Transverse colon (tissue), 4 donors: ENCODE data around the gene PNRC2. TPM values are rescaled to one million over a fixed set of nuclear protein-coding genes. Genes with fewer than 3 reads are reported as not detected.

Experiments used
- DNase-seq: peaks from one replicate; pipeline ENCODE4 v3.0.0-alpha.2; 2019
- H3K27ac ChIP-seq, 4 donors: fragments of 200-600 bp; sonication (generic); 2 replicates each; pipeline ENCODE4 v1.5.1; 2016 to 2018; ENCODE audit warnings: inconsistent platforms in 4 of 4
- H3K27me3 ChIP-seq: fragments of 200-600 bp; sonication (generic); 2 replicates; pipeline ENCODE4 v1.5.1; 2017; ENCODE audit warnings: inconsistent platforms
- H3K36me3 ChIP-seq, 4 donors: fragments of 200-600 bp; sonication (generic); 2 replicates each; pipeline ENCODE4 v1.5.1; 2017 to 2019; ENCODE audit warnings: inconsistent platforms in 4 of 4
- H3K4me1 ChIP-seq, 4 donors: fragments of 200-600 bp; sonication (generic); 2 replicates each; pipeline ENCODE4 v1.5.1; 2017 to 2020; ENCODE audit warnings: inconsistent platforms in 4 of 4
- H3K4me3 ChIP-seq, 4 donors: fragments of 200-600 bp; sonication (generic); 1 replicate in 1 of 4; 2 replicates in 3 of 4; pipeline versions ENCODE4 v1.5.1 to v1.6.1; 2017 to 2019; ENCODE audit warnings: inconsistent platforms in 4 of 4
- H3K9me3 ChIP-seq, 2 donors: fragments of 200-600 bp; sonication (generic); 2 replicates each; pipeline ENCODE4 v1.5.1; 2017 to 2019; ENCODE audit warnings: inconsistent platforms in 2 of 2
- EP300 ChIP-seq: sonication (generic); formaldehyde crosslinking; IDR thresholded peaks from one replicate; pipeline ENCODE4 v1.6.1; 2017; ENCODE audit warnings: antibody characterized with exemption, low read depth
- POLR2A ChIP-seq: fragments of 450-650 bp; IDR thresholded peaks from one replicate; pipeline ENCODE4 v1.6.1; 2016; ENCODE audit warnings: antibody characterized with exemption, mild to moderate bottlenecking, moderate library complexity
- POLR2AphosphoS5 ChIP-seq, 3 donors: sonication (generic); formaldehyde crosslinking; IDR thresholded peaks; one replicate each; pipeline ENCODE4 v1.6.1; 2016; ENCODE audit warnings: antibody characterized with exemption in 3 of 3
- WGBS, 2 donors: methylation state at CpG; one replicate each; pipeline ENCODE4 v1.1.5; 2018; ENCODE audit warnings: low coverage in 1 of 2; 5-methylcytosine and 5-hydroxymethylcytosine counted together
- in situ Hi-C, 4 donors: fragments of 200-750 bp; cut with MboI; loops; one replicate each; pipeline versions ENCODE4 v1.15.0 to v1.15.1; 2017; ENCODE audit warnings: low sequenced_read_pairs in 3 of 4, low pct_ligation_motif_present in 1 of 4, low pct_unique_long_range_greater_than_20kb in 1 of 4
- intact Hi-C: fragments of 100-400 bp; cut with DNase I; formaldehyde crosslinking; loops from one replicate; pipeline ENCODE4 v1.15.1; 2023; ENCODE audit warnings: low total_unique reads
- total RNA-seq, 4 donors: library from RNA; depleted of rRNA; stranded (reverse); fragments of >200 nt; gene quantifications; one replicate each; pipeline ENCODE4 v1.1.0, GENCODE V29; 2016
- TF ChIP-seq, protein P1 (sequence below), 5 experiments: fragments of 200-600 bp in 3 of 5; fragments of 450-650 bp in 2 of 5; sonication (generic) in 3 of 5; IDR thresholded peaks; 1 replicate in 2 of 5; 2 replicates in 3 of 5; pipeline ENCODE4 v1.5.1; 2016 to 2017; ENCODE audit warnings: antibody characterized with exemption in 5 of 5, inconsistent platforms in 3 of 5, mild to moderate bottlenecking in 2 of 5, moderate library complexity in 1 of 5

The PNRC2 gene
- total RNA-seq, 4 donors from 2014 or later: 98.0 to 136 (median 111) TPM

GRCh38 chr1:23930270-23930669 is 29.4 kb upstream of the PNRC2 start:
- intact Hi-C loops (no loop called here), in situ Hi-C loops (no loop called here)
- Histone ChIP-seq H3K27me3 (no peaks in the 10 kb centered on the region), H3K27ac (no peak overlapping the region), H3K4me3 (no peak overlapping the region), H3K9me3 (no peaks in the 10 kb centered on the region), H3K36me3 (no peaks in the 10 kb centered on the region), H3K4me1 (no peaks in the 10 kb centered on the region)
- TF ChIP-seq EP300 (no peak), POLR2A (no peak)
- no peak for DNase-seq
- WGBS, 2 donors: 84 to 88% methylated on average over 2 to 5 of the region's 5 CpGs

DNA sequence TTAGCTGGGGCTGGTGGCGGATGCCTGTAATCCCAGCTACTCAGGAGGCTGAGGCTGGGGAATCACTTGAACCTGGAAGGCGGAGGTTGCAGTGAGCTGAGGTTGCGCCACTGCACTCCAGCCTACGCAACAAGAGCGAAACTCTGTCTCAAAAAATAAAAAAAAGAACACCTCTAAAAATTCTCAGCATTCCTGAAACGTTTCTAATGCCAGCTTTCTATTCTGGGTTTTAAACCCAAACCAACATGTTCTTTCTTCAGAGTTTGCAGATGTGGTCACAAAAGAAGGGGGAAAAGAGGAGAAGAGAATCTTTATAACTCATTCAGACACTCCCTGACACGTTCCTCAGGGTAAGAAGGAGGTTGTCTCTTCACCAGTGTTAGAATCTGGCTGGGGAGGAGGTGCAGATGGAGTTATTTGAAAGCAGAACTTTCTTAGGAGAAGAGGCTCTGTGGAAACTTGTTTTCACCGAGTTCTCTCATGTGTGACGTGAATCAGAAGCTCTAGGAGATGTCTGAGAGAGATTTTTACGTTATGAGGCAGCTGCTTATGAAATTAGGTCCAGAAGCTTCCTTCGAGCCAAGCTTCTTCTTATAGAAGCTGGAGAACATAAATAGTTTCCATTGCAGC is 28.7 kb upstream of the PNRC2 start:
- no peaks in the 10 kb centered on the region for H3K27me3 ChIP-seq
- no peaks in the 10 kb centered on the region for H3K9me3 ChIP-seq
- H3K27ac ChIP-seq: peak overlapping the region in 3 of 4 donors; percentile 40 to 55 (median 45)
- no peak overlapping the region for H3K4me3 ChIP-seq
- H3K36me3 ChIP-seq: no peaks in the 10 kb centered on the region
- 55 to 61% methylated on average over 8 to 11 of the region's 11 CpGs for WGBS, 2 donors
- intact Hi-C loops (no loop called here), in situ Hi-C loops (no loop called here)
- no peak for DNase-seq
- TF ChIP-seq EP300 (no peak), POLR2A (no peak), POLR2AphosphoS5 (IDR thresholded peaks at IDR 0.05) (no peak)
- TF ChIP-seq, protein P1, sequence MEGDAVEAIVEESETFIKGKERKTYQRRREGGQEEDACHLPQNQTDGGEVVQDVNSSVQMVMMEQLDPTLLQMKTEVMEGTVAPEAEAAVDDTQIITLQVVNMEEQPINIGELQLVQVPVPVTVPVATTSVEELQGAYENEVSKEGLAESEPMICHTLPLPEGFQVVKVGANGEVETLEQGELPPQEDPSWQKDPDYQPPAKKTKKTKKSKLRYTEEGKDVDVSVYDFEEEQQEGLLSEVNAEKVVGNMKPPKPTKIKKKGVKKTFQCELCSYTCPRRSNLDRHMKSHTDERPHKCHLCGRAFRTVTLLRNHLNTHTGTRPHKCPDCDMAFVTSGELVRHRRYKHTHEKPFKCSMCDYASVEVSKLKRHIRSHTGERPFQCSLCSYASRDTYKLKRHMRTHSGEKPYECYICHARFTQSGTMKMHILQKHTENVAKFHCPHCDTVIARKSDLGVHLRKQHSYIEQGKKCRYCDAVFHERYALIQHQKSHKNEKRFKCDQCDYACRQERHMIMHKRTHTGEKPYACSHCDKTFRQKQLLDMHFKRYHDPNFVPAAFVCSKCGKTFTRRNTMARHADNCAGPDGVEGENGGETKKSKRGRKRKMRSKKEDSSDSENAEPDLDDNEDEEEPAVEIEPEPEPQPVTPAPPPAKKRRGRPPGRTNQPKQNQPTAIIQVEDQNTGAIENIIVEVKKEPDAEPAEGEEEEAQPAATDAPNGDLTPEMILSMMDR (IDR thresholded peaks at IDR 0.05): no peak
- no peaks in the 10 kb centered on the region for H3K4me1 ChIP-seq

DNA sequence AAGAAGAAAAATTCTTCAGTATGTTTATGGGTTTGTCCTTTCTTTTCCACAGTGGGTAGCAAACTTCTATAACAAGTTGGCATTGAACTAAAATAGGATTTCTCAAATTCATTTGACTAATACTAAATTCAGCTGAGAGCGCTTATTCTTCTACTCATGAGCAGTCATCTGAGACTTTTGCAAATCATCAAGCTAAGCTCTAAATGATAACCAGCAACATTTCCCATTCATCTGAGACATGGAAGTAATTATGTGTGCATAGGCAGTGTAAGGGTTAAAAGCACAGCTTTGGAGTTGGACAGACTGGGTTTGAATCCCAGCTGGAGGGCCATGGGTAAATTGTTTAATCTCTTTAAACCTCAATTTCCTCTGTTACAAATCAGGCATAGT is 28.1 kb upstream of the PNRC2 start:
- DNase-seq: no peak
- in situ Hi-C loops (no loop called here), intact Hi-C loops (no loop called here)
- 82 to 83% methylated on average over 1 of the region's 1 CpG for WGBS, 2 donors
- TF ChIP-seq POLR2AphosphoS5 (IDR thresholded peaks at IDR 0.05) (no peak), EP300 (no peak), POLR2A (no peak)
- TF ChIP-seq, protein P1 (IDR thresholded peaks at IDR 0.05): no peak
- Histone ChIP-seq H3K27ac (peak overlapping the region in 2 of 4 donors; percentile 45 to 55), H3K27me3 (no peaks in the 10 kb centered on the region), H3K4me1 (no peaks in the 10 kb centered on the region), H3K4me3 (no peak overlapping the region), H3K9me3 (no peaks in the 10 kb centered on the region), H3K36me3 (no peaks in the 10 kb centered on the region)

- Histone ChIP-seq H3K27ac (no peak overlapping the region), H3K9me3 (no peaks in the 10 kb centered on the region), H3K4me1 (no peaks in the 10 kb centered on the region), H3K27me3 (no peaks in the 10 kb centered on the region), H3K36me3 (no peaks in the 10 kb centered on the region), H3K4me3 (no peak overlapping the region)
- no peak for DNase-seq
- in situ Hi-C loops: no loop called here
- 73 to 91% methylated on average over 4 to 6 of the region's 6 CpGs for whole genome bisulfite sequencing, 2 donors
- intact Hi-C loops: no loop called here
- TF ChIP-seq, protein P1 (IDR thresholded peaks at IDR 0.05): no peak
- TF ChIP-seq EP300: no peak
- TF ChIP-seq POLR2A: no peak
- no peak for TF ChIP-seq POLR2AphosphoS5 (IDR thresholded peaks at IDR 0.05)
These were observed 23.0 kb upstream of the PNRC2 start for GRCh38 chr1:23936481-23937176.
